ENCODE data around the gene PDGFD. TPM values are rescaled to one million over a fixed set of nuclear protein-coding genes. Genes with fewer than 3 reads are reported as not detected.

The PDGFD gene
- total RNA-seq, 1 experiment from 2014 or later: 1.7 TPM

DNA sequence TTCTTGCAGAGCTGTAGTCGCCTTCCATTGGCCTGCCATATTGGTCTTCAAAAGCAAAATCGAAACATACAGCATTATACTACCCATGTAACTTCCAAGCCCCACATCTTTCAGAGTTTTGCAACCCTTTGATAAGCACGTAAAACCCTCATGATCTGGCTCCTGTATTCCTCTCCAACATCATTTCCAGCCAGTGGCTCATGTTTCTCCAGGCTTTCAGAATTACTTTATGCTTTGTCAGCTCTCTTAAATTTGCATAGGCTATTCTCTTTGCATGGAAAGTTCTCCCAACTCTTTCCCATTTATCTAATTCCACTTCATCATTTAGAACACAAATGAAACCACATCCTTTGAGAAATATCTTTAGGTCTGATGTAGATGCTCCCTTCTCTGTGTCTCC, 195.3 kb downstream of the PDGFD start:
- H3K36me3 Mint-ChIP-seq (ENCODE audit: insufficient read depth in 1 of 3, low read depth in 3 of 3): no peaks in the 10 kb centered on the region
- Histone ChIP-seq H3K23ac (ENCODE audit: insufficient read length, low read depth, low read length) (no peak overlapping the region), H2BK5ac (ENCODE audit: insufficient read length, low read length) (no peak overlapping the region), H4K20me1 (ENCODE audit: control insufficient read depth, insufficient read depth, insufficient read length) (no peaks in the 10 kb centered on the region), H2BK120ac (ENCODE audit: low read depth, low read length, poor library complexity, severe bottlenecking) (no peak overlapping the region), H2AFZ (ENCODE audit: low read length) (no peak overlapping the region), H2BK15ac (ENCODE audit: low read depth, low read length) (no peak overlapping the region), H4K91ac (ENCODE audit: insufficient read length, low read depth, low read length) (no peak overlapping the region), H3K79me1 (ENCODE audit: insufficient read depth, low read depth, low read length, poor library complexity, severe bottlenecking) (no peaks in the 10 kb centered on the region), H2BK20ac (ENCODE audit: low read depth, low read length, poor library complexity, severe bottlenecking) (no peak overlapping the region), H4K8ac (replicated peaks; ENCODE audit: insufficient read length, low read depth, low read length) (no peak overlapping the region), H3K27ac (ENCODE audit: insufficient read length, low read depth, low read length) (no peak overlapping the region), H3K4me2 (ENCODE audit: insufficient read depth, insufficient read length, low read length) (no peak overlapping the region), H4K5ac (ENCODE audit: insufficient read length, low read depth, low read length) (no peak overlapping the region), H3K79me2 (ENCODE audit: insufficient read depth, low read length) (no peaks in the 10 kb centered on the region), H3K14ac (ENCODE audit: insufficient read depth, low read length) (no peak overlapping the region), H3K27me3 (ENCODE audit: insufficient read depth, low read length) (no peaks in the 10 kb centered on the region), H3K9ac (ENCODE audit: extremely low read depth, insufficient read length, low read length) (no peak overlapping the region), H3K18ac (ENCODE audit: insufficient read length, low read depth, low read length) (no peak overlapping the region), H2AK5ac (ENCODE audit: insufficient read length, low read length) (no peak overlapping the region), H3K56ac (ENCODE audit: insufficient read length, low read depth, low read length) (no peak overlapping the region), H2BK12ac (ENCODE audit: insufficient read length, low read depth, low read length) (no peak overlapping the region), H3T11ph (ENCODE audit: low read length) (no peak overlapping the region), H3K9me3 (ENCODE audit: control insufficient read depth, low read depth, low read length) (no peaks in the 10 kb centered on the region), H3K4ac (ENCODE audit: low read depth, low read length) (no peak overlapping the region), H3K4me1 (ENCODE audit: insufficient read depth, low read length) (no peaks in the 10 kb centered on the region; the same call in 1 of the 2 replicates), H3K23me2 (ENCODE audit: insufficient read length, low read depth, low read length, poor library complexity, severe bottlenecking) (no peaks in the 10 kb centered on the region)
- 0 out of 4 replicates have a peak, but pooled peaks cover 0 to 3% of the 10 kb centered on the region in 2 experiments for H3K4me1 Mint-ChIP-seq
- H3K9me3 Mint-ChIP-seq: no peaks in the 10 kb centered on the region
- TF ChIP-seq, protein P1, sequence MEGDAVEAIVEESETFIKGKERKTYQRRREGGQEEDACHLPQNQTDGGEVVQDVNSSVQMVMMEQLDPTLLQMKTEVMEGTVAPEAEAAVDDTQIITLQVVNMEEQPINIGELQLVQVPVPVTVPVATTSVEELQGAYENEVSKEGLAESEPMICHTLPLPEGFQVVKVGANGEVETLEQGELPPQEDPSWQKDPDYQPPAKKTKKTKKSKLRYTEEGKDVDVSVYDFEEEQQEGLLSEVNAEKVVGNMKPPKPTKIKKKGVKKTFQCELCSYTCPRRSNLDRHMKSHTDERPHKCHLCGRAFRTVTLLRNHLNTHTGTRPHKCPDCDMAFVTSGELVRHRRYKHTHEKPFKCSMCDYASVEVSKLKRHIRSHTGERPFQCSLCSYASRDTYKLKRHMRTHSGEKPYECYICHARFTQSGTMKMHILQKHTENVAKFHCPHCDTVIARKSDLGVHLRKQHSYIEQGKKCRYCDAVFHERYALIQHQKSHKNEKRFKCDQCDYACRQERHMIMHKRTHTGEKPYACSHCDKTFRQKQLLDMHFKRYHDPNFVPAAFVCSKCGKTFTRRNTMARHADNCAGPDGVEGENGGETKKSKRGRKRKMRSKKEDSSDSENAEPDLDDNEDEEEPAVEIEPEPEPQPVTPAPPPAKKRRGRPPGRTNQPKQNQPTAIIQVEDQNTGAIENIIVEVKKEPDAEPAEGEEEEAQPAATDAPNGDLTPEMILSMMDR (conservative IDR thresholded peaks at IDR 0.05): no peak
- WGBS (ENCODE audit: extremely low coverage, insufficient read length, low lambda C conversion rate): no CpG with 5 or more reads among the region's 3 CpGs
- H3K4me3 Mint-ChIP-seq: no peak overlapping the region
- DNase-seq: no peak
- H3K27me3 Mint-ChIP-seq (ENCODE audit: low read depth): no peaks in the 10 kb centered on the region
- no peak overlapping the region for H3K27ac Mint-ChIP-seq
